ENCODE results near the gene SMYD3. TPM values are rescaled to one million over a fixed set of nuclear protein-coding genes. Genes with fewer than 3 reads are reported as not detected.

The SMYD3 gene
- total and polyA plus RNA-seq, 9 donors: 8.0 to 13.9 (median 9.6) TPM

GRCh38 chr1:246420300-246420699 is 86.8 kb downstream of the SMYD3 start:
- H3K4me1 ChIP-seq (ENCODE audit: control insufficient read depth, insufficient read depth, low read length): no peaks in the 10 kb centered on the region
- no peaks in the 10 kb centered on the region for H3K9me3 ChIP-seq (replicated peaks; ENCODE audit: control insufficient read depth, low read depth, low read length)
- H3K27me3 ChIP-seq (ENCODE audit: control insufficient read depth, insufficient read depth, low read length): no peaks in the 10 kb centered on the region
- H3K4me3 ChIP-seq (ENCODE audit: low read length): no peak overlapping the region
- H3K36me3 ChIP-seq (ENCODE audit: control insufficient read depth, insufficient read depth, low read length): no peaks in the 10 kb centered on the region
- no CpG with 5 or more reads among the region's 3 CpGs for WGBS (ENCODE audit: insufficient coverage)
- H3K27ac ChIP-seq (ENCODE audit: low read length): no peak overlapping the region
- DNase-seq: no peak

- DNase-seq: peak; percentile 16
- Histone ChIP-seq H3K4me1 (ENCODE audit: control insufficient read depth, insufficient read depth, low read length) (no peaks in the 10 kb centered on the region), H3K27me3 (ENCODE audit: control insufficient read depth, insufficient read depth, low read length) (no peaks in the 10 kb centered on the region), H3K9me3 (replicated peaks; ENCODE audit: control insufficient read depth, low read depth, low read length) (no peaks in the 10 kb centered on the region), H3K36me3 (ENCODE audit: control insufficient read depth, insufficient read depth, low read length) (no peaks in the 10 kb centered on the region), H3K27ac (ENCODE audit: low read length) (no peak overlapping the region), H3K4me3 (ENCODE audit: low read length) (no peak overlapping the region)
- WGBS (ENCODE audit: insufficient coverage): 44% methylated on average over 15 of the region's 19 CpGs
Measured at GRCh38 chr1:246418565-246419312, 88.3 kb downstream of the SMYD3 start.

- Histone ChIP-seq H3K4me1 (ENCODE audit: control insufficient read depth, insufficient read depth, low read length) (no peaks in the 10 kb centered on the region), H3K27ac (ENCODE audit: low read length) (no peak overlapping the region), H3K4me3 (ENCODE audit: low read length) (no peak overlapping the region), H3K9me3 (replicated peaks; ENCODE audit: control insufficient read depth, low read depth, low read length) (no peaks in the 10 kb centered on the region), H3K36me3 (ENCODE audit: control insufficient read depth, insufficient read depth, low read length) (no peaks in the 10 kb centered on the region), H3K27me3 (ENCODE audit: control insufficient read depth, insufficient read depth, low read length) (no peaks in the 10 kb centered on the region)
- 50% methylated on average over 2 of the region's 6 CpGs for WGBS (ENCODE audit: insufficient coverage)
- no peak for DNase-seq
Measured at GRCh38 chr1:246417813-246418564, 89.1 kb downstream of the SMYD3 start.

- no peaks in the 10 kb centered on the region for H3K4me1 ChIP-seq (ENCODE audit: control insufficient read depth, insufficient read depth, low read length)
- no peaks in the 10 kb centered on the region for H3K9me3 ChIP-seq (replicated peaks; ENCODE audit: control insufficient read depth, low read depth, low read length)
- WGBS (ENCODE audit: insufficient coverage): 89% methylated on average over 3 of the region's 4 CpGs
Measured at GRCh38 chr1:246417152-246417812, 89.8 kb downstream of the SMYD3 start.

GRCh38 chr1:246416261-246416660 is 90.8 kb downstream of the SMYD3 start:
- WGBS (ENCODE audit: insufficient coverage): no CpG with 5 or more reads among the region's 1 CpG
- Histone ChIP-seq H3K9me3 (replicated peaks; ENCODE audit: control insufficient read depth, low read depth, low read length) (no peaks in the 10 kb centered on the region), H3K4me1 (ENCODE audit: control insufficient read depth, insufficient read depth, low read length) (no peaks in the 10 kb centered on the region), H3K4me3 (ENCODE audit: low read length) (no peak overlapping the region), H3K27ac (ENCODE audit: low read length) (no peak overlapping the region), H3K36me3 (ENCODE audit: control insufficient read depth, insufficient read depth, low read length) (no peaks in the 10 kb centered on the region), H3K27me3 (ENCODE audit: control insufficient read depth, insufficient read depth, low read length) (no peaks in the 10 kb centered on the region)
- DNase-seq: no peak

More at GRCh38 chr1:246417152-246417812, 89.8 kb downstream of the SMYD3 start:
- Histone ChIP-seq H3K27me3 (ENCODE audit: control insufficient read depth, insufficient read depth, low read length) (no peaks in the 10 kb centered on the region), H3K27ac (ENCODE audit: low read length) (no peak overlapping the region), H3K4me3 (ENCODE audit: low read length) (no peak overlapping the region), H3K36me3 (ENCODE audit: control insufficient read depth, insufficient read depth, low read length) (no peaks in the 10 kb centered on the region)
- no peak for DNase-seq

GRCh38 chr1:246415028-246415427 is 92.1 kb downstream of the SMYD3 start:
- no peak overlapping the region for H3K4me3 ChIP-seq (ENCODE audit: low read length)
- no peaks in the 10 kb centered on the region for H3K9me3 ChIP-seq (replicated peaks; ENCODE audit: control insufficient read depth, low read depth, low read length)
- DNase-seq: no peak
- no peak overlapping the region for H3K27ac ChIP-seq (ENCODE audit: low read length)
- no peaks in the 10 kb centered on the region for H3K36me3 ChIP-seq (ENCODE audit: control insufficient read depth, insufficient read depth, low read length)
- no peaks in the 10 kb centered on the region for H3K4me1 ChIP-seq (ENCODE audit: control insufficient read depth, insufficient read depth, low read length)
- WGBS (ENCODE audit: insufficient coverage): no CpG with 5 or more reads among the region's 2 CpGs
- H3K27me3 ChIP-seq (ENCODE audit: control insufficient read depth, insufficient read depth, low read length): no peaks in the 10 kb centered on the region

GRCh38 chr1:246413430-246413829 is 93.6 kb downstream of the SMYD3 start:
- Histone ChIP-seq H3K4me3 (ENCODE audit: low read length) (no peak overlapping the region), H3K27ac (ENCODE audit: low read length) (no peak overlapping the region), H3K4me1 (ENCODE audit: control insufficient read depth, insufficient read depth, low read length) (no peaks in the 10 kb centered on the region), H3K36me3 (ENCODE audit: control insufficient read depth, insufficient read depth, low read length) (no peaks in the 10 kb centered on the region), H3K9me3 (replicated peaks; ENCODE audit: control insufficient read depth, low read depth, low read length) (no peaks in the 10 kb centered on the region), H3K27me3 (ENCODE audit: control insufficient read depth, insufficient read depth, low read length) (no peaks in the 10 kb centered on the region)
- WGBS (ENCODE audit: insufficient coverage): 61% methylated on average over 2 of the region's 7 CpGs
- no peak for DNase-seq

- no peaks in the 10 kb centered on the region for H3K27me3 ChIP-seq (ENCODE audit: control insufficient read depth, insufficient read depth, low read length)
- H3K9me3 ChIP-seq (replicated peaks; ENCODE audit: control insufficient read depth, low read depth, low read length): no peaks in the 10 kb centered on the region
- no peaks in the 10 kb centered on the region for H3K4me1 ChIP-seq (ENCODE audit: control insufficient read depth, insufficient read depth, low read length)
- DNase-seq: peak; percentile 72
- H3K4me3 ChIP-seq (ENCODE audit: low read length): no peak overlapping the region
- H3K36me3 ChIP-seq (ENCODE audit: control insufficient read depth, insufficient read depth, low read length): no peaks in the 10 kb centered on the region
- H3K27ac ChIP-seq (ENCODE audit: low read length): peak overlapping the region; percentile 4
- 17% methylated on average over 1 of the region's 7 CpGs for WGBS (ENCODE audit: insufficient coverage)
Measured at GRCh38 chr1:246404078-246404477, 103.0 kb downstream of the SMYD3 start.

- H3K4me3 ChIP-seq (ENCODE audit: low read length): no peak overlapping the region
- H3K36me3 ChIP-seq (ENCODE audit: control insufficient read depth, insufficient read depth, low read length): no peaks in the 10 kb centered on the region
- H3K9me3 ChIP-seq (replicated peaks; ENCODE audit: control insufficient read depth, low read depth, low read length): no peaks in the 10 kb centered on the region
- DNase-seq: no peak
- no peaks in the 10 kb centered on the region for H3K4me1 ChIP-seq (ENCODE audit: control insufficient read depth, insufficient read depth, low read length)
- no peaks in the 10 kb centered on the region for H3K27me3 ChIP-seq (ENCODE audit: control insufficient read depth, insufficient read depth, low read length)
- no peak overlapping the region for H3K27ac ChIP-seq (ENCODE audit: low read length)
- WGBS (ENCODE audit: insufficient coverage): 100% methylated on average over 1 of the region's 7 CpGs
Measured at GRCh38 chr1:246398126-246398813, 108.8 kb downstream of the SMYD3 start.

- no peak for DNase-seq
- no peak overlapping the region for H3K27ac ChIP-seq (ENCODE audit: low read length)
- H3K4me1 ChIP-seq (ENCODE audit: control insufficient read depth, insufficient read depth, low read length): no peaks in the 10 kb centered on the region
- H3K9me3 ChIP-seq (replicated peaks; ENCODE audit: control insufficient read depth, low read depth, low read length): no peaks in the 10 kb centered on the region
- no peaks in the 10 kb centered on the region for H3K27me3 ChIP-seq (ENCODE audit: control insufficient read depth, insufficient read depth, low read length)
- no peak overlapping the region for H3K4me3 ChIP-seq (ENCODE audit: low read length)
- 100% methylated on average over 3 of the region's 5 CpGs for whole genome bisulfite sequencing (ENCODE audit: insufficient coverage)
- no peaks in the 10 kb centered on the region for H3K36me3 ChIP-seq (ENCODE audit: control insufficient read depth, insufficient read depth, low read length)
Measured at GRCh38 chr1:246397046-246397445, 110.0 kb downstream of the SMYD3 start.
